HG02884 (cell line): ENCODE results near the gene MZF1.
A peak's percentile ranks its signal among the peaks of the same experiment; 100 is the strongest.

Experiments used
- ATAC-seq: cut with Tn5 transposase; IDR thresholded peaks from one replicate; pipeline ENCODE4 v1.9.1; 2021; ENCODE audit warnings: mild to moderate bottlenecking, moderate library complexity; ENCODE audit not compliant: unreplicated experiment

MZF1 gene

GRCh38 chr19:58515259-58515658 lies 57.9 kb downstream of the MZF1 start:
- ATAC-seq, result no peak

GRCh38 chr19:58514564-58515022 lies 58.5 kb downstream of the MZF1 start:
- no peak for ATAC-seq

DNA sequence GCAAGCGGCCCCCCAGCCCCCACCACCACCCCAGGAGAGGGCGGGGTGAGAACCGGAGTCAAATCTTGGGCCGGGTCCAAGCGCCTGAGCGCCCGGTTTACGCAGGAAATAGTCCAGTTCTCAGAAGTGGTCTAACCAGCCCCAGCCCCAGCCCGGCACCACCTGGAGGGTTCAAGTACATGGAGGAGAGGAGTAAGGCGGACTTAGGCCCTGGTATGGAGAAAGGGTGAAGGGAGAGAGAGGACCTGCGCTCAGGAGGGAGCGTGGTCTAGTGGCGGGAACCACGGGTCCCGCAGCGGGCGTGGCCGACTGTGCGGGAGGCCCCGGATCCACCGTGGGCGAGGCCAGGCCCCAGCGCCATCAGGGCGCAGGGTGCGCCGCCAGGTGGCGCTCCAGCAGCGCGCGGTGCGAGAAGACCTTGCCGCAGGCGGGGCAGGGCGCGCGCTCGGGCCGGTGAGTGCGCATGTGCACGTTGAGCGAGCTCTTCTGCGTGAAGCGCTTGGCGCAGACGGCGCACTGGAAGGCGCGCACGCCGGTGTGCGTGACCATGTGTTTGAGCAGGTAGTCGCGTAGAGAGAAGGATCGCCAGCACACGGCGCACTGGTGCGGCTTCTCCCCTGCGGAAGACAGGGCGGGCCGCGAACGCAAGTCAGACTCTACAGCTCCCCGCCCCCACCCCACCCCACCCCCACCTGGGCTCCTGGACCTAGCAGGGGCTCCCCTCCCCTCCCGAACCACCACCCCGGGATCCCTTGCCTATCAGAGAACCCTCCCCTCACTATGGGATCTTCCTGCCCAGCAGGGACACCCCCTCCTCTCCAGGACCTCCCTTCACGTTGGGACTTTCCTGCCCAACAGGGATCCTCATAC lies 59.2 kb downstream of the MZF1 start:
- peak; percentile 77 for ATAC-seq

DNA sequence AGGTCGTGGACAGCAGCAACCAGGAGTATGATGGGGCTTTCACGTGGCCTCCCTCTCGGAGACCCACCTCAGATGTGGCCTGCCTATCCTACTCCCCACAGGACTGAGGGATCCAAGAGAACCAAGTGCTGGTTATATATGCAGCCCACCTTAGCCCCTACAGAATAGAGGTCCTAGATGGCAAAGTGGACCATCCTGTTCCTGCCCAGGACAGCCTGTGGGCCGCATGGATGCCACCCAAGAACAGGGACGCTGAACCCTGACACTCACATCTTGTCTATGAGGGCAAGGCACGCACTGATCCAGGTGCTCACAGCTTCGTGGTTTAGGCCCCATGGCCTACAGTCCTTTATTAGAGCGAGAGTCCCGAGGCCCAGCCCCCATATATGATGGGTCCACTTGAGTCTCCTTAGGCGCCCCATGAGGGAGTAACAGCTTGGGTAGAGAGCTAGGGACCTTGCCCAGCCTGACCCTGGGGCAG lies 59.9 kb downstream of the MZF1 start:
- ATAC-seq, result no peak
